Suprapubic skin (tissue), 4 donors: ENCODE results near the gene MRM3. TPM values are rescaled to one million over a fixed set of nuclear protein-coding genes. Genes with fewer than 3 reads are reported as not detected.
"Not testable (repeated sequence)": the region's sequence is repeated elsewhere in the genome, so short reads cannot be mapped to it uniquely, and the experiment has no call there.

ENCODE experiments used
- DNase-seq, 2 donors: peaks; one replicate each; pipeline ENCODE4 v3.0.0-alpha.2; 2019; ENCODE audit warnings: low spot score in 2 of 2
- H3K27ac ChIP-seq: fragments of 200-600 bp; sonication (generic); one replicate; pipeline ENCODE4 v1.5.1; 2019
- H3K27me3 ChIP-seq: fragments of 200-600 bp; sonication (generic); one replicate; pipeline ENCODE4 v1.5.1; 2019
- H3K36me3 ChIP-seq: fragments of 200-600 bp; sonication (generic); one replicate; pipeline ENCODE4 v1.5.1; 2019
- H3K4me1 ChIP-seq: fragments of 200-600 bp; sonication (generic); one replicate; pipeline ENCODE4 v1.5.1; 2019
- H3K4me3 ChIP-seq: fragments of 200-600 bp; sonication (generic); one replicate; pipeline ENCODE4 v1.5.1; 2019; ENCODE audit warnings: mild to moderate bottlenecking
- H3K9me3 ChIP-seq: fragments of 200-600 bp; sonication (generic); one replicate; pipeline ENCODE4 v1.5.1; 2019
- EP300 ChIP-seq: sonication (generic); formaldehyde crosslinking; IDR thresholded peaks from one replicate; pipeline ENCODE4 v1.6.1; 2017; ENCODE audit warnings: antibody characterized with exemption
- POLR2A ChIP-seq, 2 donors: fragments of 450-650 bp; IDR thresholded peaks; one replicate each; pipeline ENCODE4 v1.6.1; 2017; ENCODE audit warnings: antibody characterized with exemption in 2 of 2, mild to moderate bottlenecking in 2 of 2, moderate library complexity in 2 of 2
- POLR2AphosphoS5 ChIP-seq, 3 donors: sonication (generic); formaldehyde crosslinking; IDR thresholded peaks; one replicate each; pipeline ENCODE4 v1.6.1; 2017; ENCODE audit warnings: antibody characterized with exemption in 3 of 3
- WGBS: methylation state at CpG from one replicate; pipeline ENCODE4 v1.1.5; 2018; 5-methylcytosine and 5-hydroxymethylcytosine counted together
- total RNA-seq, 4 donors: library from RNA; depleted of rRNA; stranded (reverse); fragments of >200 nt; gene quantifications; one replicate each; pipeline ENCODE4 v1.1.0, GENCODE V29; 2016
- TF ChIP-seq, protein P1 (sequence below), 2 donors: fragments of 200-600 bp in 1 of 2; fragments of 450-650 bp in 1 of 2; sonication (generic) in 1 of 2; IDR thresholded peaks; one replicate each; pipeline ENCODE4 v1.5.1; 2016 to 2019; ENCODE audit warnings: antibody characterized with exemption in 2 of 2, mild to moderate bottlenecking in 1 of 2, moderate library complexity in 1 of 2

Gene MRM3
- total RNA-seq, 4 donors from 2014 or later = 27.3 to 42.6 (median 31.0) TPM

- Histone ChIP-seq H3K27ac (no peak overlapping the region), H3K9me3 (no peaks in the 10 kb centered on the region), H3K4me1 (peaks cover 14% of the 10 kb centered on the region), H3K4me3 (no peak overlapping the region), H3K36me3 (peaks cover 56% of the 10 kb centered on the region), H3K27me3 (no peaks in the 10 kb centered on the region)
- TF ChIP-seq POLR2AphosphoS5 (IDR thresholded peaks at IDR 0.05) = no peak
- TF ChIP-seq POLR2A (IDR thresholded peaks at IDR 0.05) = no peak
- TF ChIP-seq EP300 = no peak
- TF ChIP-seq, protein P1, sequence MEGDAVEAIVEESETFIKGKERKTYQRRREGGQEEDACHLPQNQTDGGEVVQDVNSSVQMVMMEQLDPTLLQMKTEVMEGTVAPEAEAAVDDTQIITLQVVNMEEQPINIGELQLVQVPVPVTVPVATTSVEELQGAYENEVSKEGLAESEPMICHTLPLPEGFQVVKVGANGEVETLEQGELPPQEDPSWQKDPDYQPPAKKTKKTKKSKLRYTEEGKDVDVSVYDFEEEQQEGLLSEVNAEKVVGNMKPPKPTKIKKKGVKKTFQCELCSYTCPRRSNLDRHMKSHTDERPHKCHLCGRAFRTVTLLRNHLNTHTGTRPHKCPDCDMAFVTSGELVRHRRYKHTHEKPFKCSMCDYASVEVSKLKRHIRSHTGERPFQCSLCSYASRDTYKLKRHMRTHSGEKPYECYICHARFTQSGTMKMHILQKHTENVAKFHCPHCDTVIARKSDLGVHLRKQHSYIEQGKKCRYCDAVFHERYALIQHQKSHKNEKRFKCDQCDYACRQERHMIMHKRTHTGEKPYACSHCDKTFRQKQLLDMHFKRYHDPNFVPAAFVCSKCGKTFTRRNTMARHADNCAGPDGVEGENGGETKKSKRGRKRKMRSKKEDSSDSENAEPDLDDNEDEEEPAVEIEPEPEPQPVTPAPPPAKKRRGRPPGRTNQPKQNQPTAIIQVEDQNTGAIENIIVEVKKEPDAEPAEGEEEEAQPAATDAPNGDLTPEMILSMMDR (IDR thresholded peaks at IDR 0.05) = no peak
- DNase-seq = peak in 1 of 2 donors; percentile 56
- 91% methylated on average over 11 of the region's 11 CpGs for WGBS
Measured at GRCh38 chr17:778096-778495, 4.1 kb upstream of the MRM3 start.

- Histone ChIP-seq H3K36me3 (peaks cover 30% of the 10 kb centered on the region), H3K4me3 (no peak overlapping the region), H3K4me1 (peaks cover 41% of the 10 kb centered on the region), H3K27ac (no peak overlapping the region), H3K27me3 (no peaks in the 10 kb centered on the region), H3K9me3 (no peaks in the 10 kb centered on the region)
- TF ChIP-seq, protein P1 (IDR thresholded peaks at IDR 0.05) = no peak
- TF ChIP-seq EP300 (no peak), POLR2A (IDR thresholded peaks at IDR 0.05) (no peak), POLR2AphosphoS5 (IDR thresholded peaks at IDR 0.05) (no peak)
- WGBS = 78% methylated on average over 3 of the region's 3 CpGs
- DNase-seq = no peak
Measured at GRCh38 chr17:784143-784542, 2.0 kb downstream of the MRM3 start.

DNA sequence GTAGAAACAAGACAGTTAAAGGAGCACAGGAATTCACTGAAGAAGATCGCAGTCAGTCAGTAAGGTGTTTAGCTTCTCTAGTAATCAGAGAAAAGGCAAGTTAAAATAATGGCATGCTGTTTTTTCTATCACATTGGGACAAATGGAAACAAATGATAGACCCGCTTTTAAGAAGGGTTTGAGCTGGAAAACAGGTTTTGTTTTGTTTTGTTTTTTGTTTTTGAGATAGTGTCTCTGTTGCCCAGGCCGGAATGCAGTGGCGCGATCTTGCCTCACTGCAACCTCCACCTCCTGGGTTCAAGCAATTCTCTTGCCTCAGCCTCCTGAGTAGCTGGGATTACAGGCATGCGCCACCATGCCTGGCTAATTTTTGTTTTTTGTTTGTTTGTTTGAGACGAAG lies 3.7 kb downstream of the MRM3 start:
- not testable (repeated sequence) for DNase-seq, H3K27ac ChIP-seq, H3K4me3 ChIP-seq, H3K27me3 ChIP-seq, H3K9me3 ChIP-seq
- H3K36me3 ChIP-seq = peaks cover 42% of the 10 kb centered on the region
- WGBS = 95% methylated on average over 7 of the region's 7 CpGs
- H3K4me1 ChIP-seq = peaks cover 45% of the 10 kb centered on the region

- peaks cover 55% of the 10 kb centered on the region for H3K36me3 ChIP-seq
- DNase-seq = peak in 1 of 2 donors; percentile 30
- H3K4me3 ChIP-seq = no peak overlapping the region
- peaks cover 39% of the 10 kb centered on the region for H3K4me1 ChIP-seq
- TF ChIP-seq, protein P1 (IDR thresholded peaks at IDR 0.05) = no peak
- no peak for TF ChIP-seq POLR2A (IDR thresholded peaks at IDR 0.05)
- no peak for TF ChIP-seq EP300
- no peak for TF ChIP-seq POLR2AphosphoS5 (IDR thresholded peaks at IDR 0.05)
- no peaks in the 10 kb centered on the region for H3K9me3 ChIP-seq
- no peak overlapping the region for H3K27ac ChIP-seq
- WGBS = 94% methylated on average over 11 of the region's 12 CpGs
- H3K27me3 ChIP-seq = no peaks in the 10 kb centered on the region
Measured at GRCh38 chr17:787641-788221, 5.6 kb downstream of the MRM3 start.

GRCh38 chr17:788551-788950 lies 6.4 kb downstream of the MRM3 start:
- peak in 1 of 2 donors; percentile 49 for DNase-seq
- peak overlapping the region; percentile 89 for H3K27ac ChIP-seq

More at GRCh38 chr17:788551-788950, 6.4 kb downstream of the MRM3 start:
- WGBS = 95% methylated on average over 3 of the region's 4 CpGs
- Histone ChIP-seq H3K36me3 (peaks cover 57% of the 10 kb centered on the region), H3K4me1 (peaks cover 31% of the 10 kb centered on the region), H3K9me3 (no peaks in the 10 kb centered on the region), H3K4me3 (no peak overlapping the region), H3K27me3 (no peaks in the 10 kb centered on the region)
- no peak for TF ChIP-seq POLR2AphosphoS5 (IDR thresholded peaks at IDR 0.05)
- TF ChIP-seq, protein P1 (IDR thresholded peaks at IDR 0.05) = no peak
- TF ChIP-seq POLR2A (IDR thresholded peaks at IDR 0.05) = no peak
- no peak for TF ChIP-seq EP300
